ENCODE data around the gene SERPINA10.
"Not testable (repeated sequence)": the region's sequence is repeated elsewhere in the genome, so short reads cannot be mapped to it uniquely, and the experiment has no call there.

The SERPINA10 gene

GRCh38 chr14:94284221-94284620 lies 8.8 kb downstream of the SERPINA10 start:
- DNase-seq (ENCODE audit: low read depth in 2 of 2), result no peak

- no peak for DNase-seq (ENCODE audit: low read depth in 2 of 2)
Measured at GRCh38 chr14:94282991-94283723, 9.9 kb downstream of the SERPINA10 start.

DNA sequence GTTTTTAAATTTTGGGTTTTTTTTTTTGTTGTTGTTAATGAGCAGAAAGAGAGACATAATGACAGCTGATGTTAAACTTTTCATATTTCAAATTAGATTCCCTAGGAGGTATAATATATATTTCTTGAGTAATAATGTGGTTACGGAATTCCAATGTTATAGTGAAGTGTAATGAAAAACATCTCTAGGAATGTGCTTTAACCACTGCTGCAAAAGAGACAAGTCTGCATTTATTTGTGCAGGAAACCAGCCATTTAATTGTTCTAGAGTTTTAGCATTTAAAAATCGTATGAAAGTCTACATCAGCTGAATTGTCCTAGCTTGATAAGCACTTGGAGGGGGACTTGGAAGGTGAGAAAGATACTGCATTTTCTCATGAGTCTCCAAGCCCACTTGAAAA lies 14.3 kb downstream of the SERPINA10 start:
- no peak for DNase-seq (ENCODE audit: low read depth in 2 of 2)

GRCh38 chr14:94276898-94277561 lies 16.0 kb downstream of the SERPINA10 start:
- not testable (repeated sequence) for DNase-seq (ENCODE audit: low read depth in 2 of 2)

DNA sequence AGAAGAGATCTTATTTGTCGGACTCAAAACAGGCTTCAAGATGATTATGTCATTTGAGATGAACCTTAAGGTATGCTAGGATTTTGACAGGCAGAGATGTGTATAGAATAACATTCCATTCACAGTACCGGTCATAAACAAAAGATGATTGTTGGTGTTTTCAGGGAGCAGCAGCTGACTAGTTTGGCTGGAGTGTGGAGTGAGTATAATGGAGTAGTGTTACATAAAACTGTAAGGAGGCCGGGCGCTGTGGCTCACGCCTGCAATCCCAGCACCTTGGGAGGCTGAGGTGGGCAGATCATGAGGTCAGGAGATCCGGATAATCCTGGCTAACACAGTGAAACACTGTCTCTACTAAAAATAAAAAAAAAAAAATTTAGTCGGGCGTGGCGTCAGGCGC lies 23.9 kb downstream of the SERPINA10 start:
- DNase-seq (ENCODE audit: low read depth in 2 of 2), result no peak

GRCh38 chr14:94268582-94268981 lies 24.5 kb downstream of the SERPINA10 start:
- DNase-seq (ENCODE audit: low read depth in 2 of 2), result not testable (repeated sequence)

DNA sequence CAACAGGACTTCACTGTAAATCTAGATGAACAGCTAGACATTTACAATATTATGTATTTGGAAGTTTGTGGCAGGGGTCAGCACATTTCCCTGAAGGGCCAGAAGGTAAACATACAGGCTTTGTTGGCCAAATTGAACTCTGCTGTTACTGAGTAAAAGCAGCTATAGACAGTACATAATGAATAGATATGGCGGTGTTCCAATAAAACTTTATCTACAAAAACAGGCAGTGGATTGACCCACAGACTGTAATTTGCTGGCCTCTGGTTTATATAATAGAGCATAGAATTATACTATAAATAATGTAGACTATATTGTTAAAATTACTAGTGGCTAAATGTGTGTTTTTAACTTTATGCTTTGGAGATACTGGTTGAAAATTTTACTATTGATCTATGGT lies 25.7 kb downstream of the SERPINA10 start:
- DNase-seq (ENCODE audit: low read depth in 2 of 2), result no peak

GRCh38 chr14:94264195-94264594 lies 28.9 kb downstream of the SERPINA10 start:
- not testable (repeated sequence) for DNase-seq (ENCODE audit: low read depth in 2 of 2)

- DNase-seq (ENCODE audit: low read depth in 2 of 2), result no peak
Measured at GRCh38 chr14:94244182-94244581, 48.9 kb downstream of the SERPINA10 start.

DNA sequence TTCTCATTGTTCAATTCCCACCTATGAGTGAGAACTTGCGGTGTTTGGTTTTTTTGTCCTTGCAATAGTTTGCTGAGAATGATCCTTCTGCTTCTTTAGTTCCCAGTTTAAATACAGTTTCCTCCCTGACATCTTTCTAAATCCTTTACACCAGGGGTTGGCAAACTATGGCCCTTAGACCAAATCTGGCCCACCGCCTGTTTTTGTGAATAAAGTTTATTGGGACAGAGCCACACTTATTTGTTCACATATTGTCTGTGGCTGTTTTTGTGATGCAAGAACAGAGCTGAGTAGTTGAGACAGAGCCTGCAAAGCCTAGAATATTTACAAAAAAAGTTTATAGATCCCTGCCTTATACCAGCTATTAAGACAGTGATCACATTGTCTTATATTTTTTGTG lies 53.7 kb downstream of the SERPINA10 start:
- DNase-seq (ENCODE audit: low read depth in 2 of 2), result no peak

- DNase-seq (ENCODE audit: low read depth in 2 of 2), result no peak
Measured at GRCh38 chr14:94237983-94238382, 55.1 kb downstream of the SERPINA10 start.

GRCh38 chr14:94237046-94237445 lies 56.0 kb downstream of the SERPINA10 start:
- DNase-seq (ENCODE audit: low read depth in 2 of 2), result no peak

All from stimulated activated CD4-positive, alpha-beta T cell treated with anti-CD3 and anti-CD28 coated beads, Interleukin-12 subunit alpha, Interleukin-12 subunit beta, amount 100 ng/mL, for 24 hours (primary cell).